GM23338 (cell line): ENCODE measurements around the gene ADIRF. TPM values are rescaled to one million over a fixed set of nuclear protein-coding genes. Genes with fewer than 3 reads are reported as not detected.

ENCODE experiments used
- ATAC-seq: fragments of 200-7000 bp; cut with Tn5 transposase; 3 replicates; pipeline ENCODE4 v1.9.1; 2020
- DNase-seq: peaks from one replicate; pipeline ENCODE4 v3.0.0-alpha.2; 2015; ENCODE audit warnings: low spot score
- H2AFZ ChIP-seq: fragments of 200-600 bp; sonication (generic); 2 replicates; pipeline ENCODE4 v1.8.0; 2016; ENCODE audit warnings: antibody characterized with exemption, mild to moderate bottlenecking, moderate library complexity
- H3F3A ChIP-seq: fragments of 200-600 bp; sonication (generic); replicated peaks from 2 replicates; pipeline ENCODE4 v1.8.0; 2017; ENCODE audit warnings: antibody characterized with exemption, mixed run types, low read depth
- H3K27ac ChIP-seq: fragments of 200-600 bp; sonication (generic); 2 replicates; pipeline ENCODE4 v1.6.1; 2016; ENCODE audit warnings: low read depth
- H3K27me3 ChIP-seq: fragments of 200-600 bp; sonication (generic); 2 replicates; pipeline ENCODE4 v1.8.0; 2016; ENCODE audit warnings: mild to moderate bottlenecking, mixed run types, moderate library complexity; ENCODE audit not compliant: insufficient read depth
- H3K36me3 ChIP-seq: fragments of 200-600 bp; sonication (generic); 2 replicates; pipeline ENCODE4 v1.8.0; 2016; ENCODE audit warnings: mild to moderate bottlenecking; ENCODE audit not compliant: insufficient read depth
- H3K4me1 ChIP-seq: fragments of 200-600 bp; sonication (generic); 2 replicates; pipeline ENCODE4 v1.8.0; 2016; ENCODE audit warnings: mild to moderate bottlenecking, moderate library complexity; ENCODE audit not compliant: insufficient read depth
- H3K4me2 ChIP-seq: fragments of 200-600 bp; sonication (generic); 2 replicates; pipeline ENCODE4 v1.7.1; 2017; ENCODE audit warnings: mixed run types
- H3K4me3 ChIP-seq: fragments of 200-600 bp; sonication (generic); 2 replicates; pipeline ENCODE4 v1.6.1; 2016; ENCODE audit warnings: mixed run types
- H3K79me2 ChIP-seq: fragments of 200-600 bp; sonication (generic); replicated peaks from 2 replicates; pipeline ENCODE4 v1.8.0; 2017; ENCODE audit warnings: mild to moderate bottlenecking; ENCODE audit not compliant: insufficient read depth
- H3K9me2 ChIP-seq: fragments of 200-600 bp; sonication (generic); 2 replicates; pipeline ENCODE4 v1.8.0; 2017; ENCODE audit not compliant: insufficient read depth
- H4K20me1 ChIP-seq: fragments of 200-600 bp; sonication (generic); replicated peaks from 2 replicates; pipeline ENCODE4 v1.8.0; 2017; ENCODE audit warnings: mild to moderate bottlenecking; ENCODE audit not compliant: insufficient read depth
- H3K27ac Mint-ChIP-seq: 2 replicates; pipeline ENCODE4 v1.8.0; 2020; ENCODE audit warnings: inconsistent platforms, mild to moderate bottlenecking, moderate library complexity, mixed read lengths
- H3K27me3 Mint-ChIP-seq: 3 replicates; pipeline ENCODE4 v1.8.0; 2022; ENCODE audit warnings: low read depth, mild to moderate bottlenecking, moderate library complexity, mixed read lengths, inconsistent platforms; ENCODE audit not compliant: insufficient read depth, poor library complexity
- H3K36me3 Mint-ChIP-seq: 3 replicates; pipeline ENCODE4 v1.8.0; 2021; ENCODE audit warnings: low read depth, mild to moderate bottlenecking, inconsistent platforms, moderate library complexity, mixed read lengths
- H3K4me1 Mint-ChIP-seq: 3 replicates; pipeline ENCODE4 v1.8.0; 2020; ENCODE audit warnings: mild to moderate bottlenecking, inconsistent platforms, mixed read lengths
- H3K4me3 Mint-ChIP-seq: 3 replicates; pipeline ENCODE4 v1.8.0; 2021; ENCODE audit warnings: moderate library complexity, mild to moderate bottlenecking, inconsistent platforms, mixed read lengths
- H3K9me3 Mint-ChIP-seq: 3 replicates; pipeline ENCODE4 v1.8.0; 2020; ENCODE audit warnings: moderate library complexity, mild to moderate bottlenecking, inconsistent platforms, mixed read lengths
- CREB1 ChIP-seq: fragments of 250-450 bp; sonication (Bioruptor Pico); IDR thresholded peaks from 2 replicates; pipeline ENCODE4 v1.5.0; 2020; ENCODE audit warnings: low read depth, mild to moderate bottlenecking, moderate library complexity
- EZH2 ChIP-seq: fragments of 200-600 bp; sonication (generic); IDR thresholded peaks from one replicate; pipeline ENCODE4 v1.8.0; 2017; ENCODE audit warnings: antibody characterized with exemption, mild to moderate bottlenecking, low read depth; ENCODE audit not compliant: unreplicated experiment
- EZH2phosphoT487 ChIP-seq: fragments of 200-600 bp; sonication (generic); IDR thresholded peaks from one replicate; pipeline ENCODE4 v1.8.1; 2018; ENCODE audit warnings: antibody characterized with exemption; ENCODE audit not compliant: unreplicated experiment
- JUNB ChIP-seq: IDR thresholded peaks from one replicate; pipeline ENCODE4 v1.6.1; 2016; ENCODE audit warnings: antibody characterized with exemption; ENCODE audit not compliant: unreplicated experiment
- NANOG ChIP-seq: IDR thresholded peaks from 2 replicates; pipeline ENCODE4 v1.6.1; 2016; ENCODE audit warnings: antibody characterized with exemption, borderline replicate concordance
- POLR2AphosphoS5 ChIP-seq: IDR thresholded peaks from 2 replicates; pipeline ENCODE4 v1.6.1; 2016; ENCODE audit warnings: antibody characterized with exemption, low read depth
- REST ChIP-seq: IDR thresholded peaks from one replicate; pipeline ENCODE4 v1.6.1; 2018; ENCODE audit warnings: antibody characterized with exemption; ENCODE audit not compliant: unreplicated experiment
- STAT1 ChIP-seq: IDR thresholded peaks from one replicate; pipeline ENCODE4 v1.6.1; 2016; ENCODE audit warnings: antibody characterized with exemption; ENCODE audit not compliant: unreplicated experiment
- ZNF331 ChIP-seq: fragments of 250-450 bp; sonication (Bioruptor Pico); IDR thresholded peaks from 2 replicates; pipeline ENCODE4 v1.5.0; 2020; ENCODE audit warnings: low read depth, mild to moderate bottlenecking, moderate library complexity
- polyA plus RNA-seq: library from polyadenylated mRNA; unstranded; fragments of >200 nt; fragmentation: Nextera tagmentation; extraction: Ambion mirVana; gene quantifications from 2 replicates; pipeline ENCODE4 v1.2.1, GENCODE V29; 2016
- total RNA-seq: library from RNA; depleted of rRNA; stranded (reverse); fragments of >200 nt; shearing (Covaris generic); gene quantifications from 2 replicates; pipeline ENCODE4 v1.2.3, GENCODE V29; 2014
- TF ChIP-seq, protein P1 (sequence below), 2 experiments: fragments of 200-600 bp in 1 of 2; sonication (generic) in 1 of 2; conservative IDR thresholded peaks; 2 replicates each; pipeline versions ENCODE4 v1.5.1 to v1.6.1; 2016 to 2017; ENCODE audit warnings: antibody characterized with exemption in 2 of 2, low read depth in 2 of 2, mild to moderate bottlenecking in 2 of 2, moderate library complexity in 1 of 2

Gene ADIRF
- total and polyA plus RNA-seq, 2 experiments from 2014 or later: 1.7 TPM; not detected in 1

GRCh38 chr10:86944031-86944419, 24.3 kb upstream of the ADIRF start (continued):
- no peak for TF ChIP-seq EZH2phosphoT487
- TF ChIP-seq, protein P1, sequence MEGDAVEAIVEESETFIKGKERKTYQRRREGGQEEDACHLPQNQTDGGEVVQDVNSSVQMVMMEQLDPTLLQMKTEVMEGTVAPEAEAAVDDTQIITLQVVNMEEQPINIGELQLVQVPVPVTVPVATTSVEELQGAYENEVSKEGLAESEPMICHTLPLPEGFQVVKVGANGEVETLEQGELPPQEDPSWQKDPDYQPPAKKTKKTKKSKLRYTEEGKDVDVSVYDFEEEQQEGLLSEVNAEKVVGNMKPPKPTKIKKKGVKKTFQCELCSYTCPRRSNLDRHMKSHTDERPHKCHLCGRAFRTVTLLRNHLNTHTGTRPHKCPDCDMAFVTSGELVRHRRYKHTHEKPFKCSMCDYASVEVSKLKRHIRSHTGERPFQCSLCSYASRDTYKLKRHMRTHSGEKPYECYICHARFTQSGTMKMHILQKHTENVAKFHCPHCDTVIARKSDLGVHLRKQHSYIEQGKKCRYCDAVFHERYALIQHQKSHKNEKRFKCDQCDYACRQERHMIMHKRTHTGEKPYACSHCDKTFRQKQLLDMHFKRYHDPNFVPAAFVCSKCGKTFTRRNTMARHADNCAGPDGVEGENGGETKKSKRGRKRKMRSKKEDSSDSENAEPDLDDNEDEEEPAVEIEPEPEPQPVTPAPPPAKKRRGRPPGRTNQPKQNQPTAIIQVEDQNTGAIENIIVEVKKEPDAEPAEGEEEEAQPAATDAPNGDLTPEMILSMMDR (conservative IDR thresholded peaks at IDR 0.05; ENCODE audit: low read depth in 2 of 2): no peak
- TF ChIP-seq CREB1 (CRISPR knock-in tag): no peak
- no peak for TF ChIP-seq STAT1
- TF ChIP-seq NANOG: no peak
- TF ChIP-seq POLR2AphosphoS5: no peak
- TF ChIP-seq EZH2: no peak
- no peak for TF ChIP-seq ZNF331 (CRISPR knock-in tag)
- no peak for TF ChIP-seq REST

- peaks cover 29% of the 10 kb centered on the region for H3K27me3 Mint-ChIP-seq
- ATAC-seq (no peak), DNase-seq (no peak)
- H3K36me3 Mint-ChIP-seq: 0 out of 3 replicates have a peak, but pooled peaks cover 5% of the 10 kb centered on the region
- Histone ChIP-seq H3K36me3 (no peaks in the 10 kb centered on the region), H3K9me2 (no peaks in the 10 kb centered on the region), H3K27ac (no peak overlapping the region), H3K4me1 (peaks cover 6% of the 10 kb centered on the region; the same call in 1 of the 2 replicates), H3K27me3 (peaks cover 8% of the 10 kb centered on the region; the same call in 1 of the 2 replicates), H3F3A (no peaks in the 10 kb centered on the region), H2AFZ (no peak overlapping the region; the same call in 1 of the 2 replicates), H3K79me2 (no peaks in the 10 kb centered on the region), H3K4me2 (no peak overlapping the region), H3K4me3 (no peak overlapping the region), H4K20me1 (no peaks in the 10 kb centered on the region)
- no peak for TF ChIP-seq ZNF331 (CRISPR knock-in tag)
- TF ChIP-seq, protein P1 (conservative IDR thresholded peaks at IDR 0.05; ENCODE audit: low read depth in 2 of 2): no peak
- TF ChIP-seq JUNB: no peak
- TF ChIP-seq NANOG: no peak
- no peak for TF ChIP-seq REST
- no peak for TF ChIP-seq STAT1
- H3K4me3 Mint-ChIP-seq: no peak overlapping the region
- peaks cover 3% of the 10 kb centered on the region; the same call in 2 of the 3 replicates for H3K9me3 Mint-ChIP-seq
- peaks cover 15% of the 10 kb centered on the region for H3K4me1 Mint-ChIP-seq
- no peak overlapping the region for H3K27ac Mint-ChIP-seq
Observed at GRCh38 chr10:86944471-86944870, 23.8 kb upstream of the ADIRF start.
